Colonic mucosa (tissue), 4 donors: ENCODE data around the gene NUP153. TPM values are rescaled to one million over a fixed set of nuclear protein-coding genes. Genes with fewer than 3 reads are reported as not detected.

ENCODE experiments used
- DNase-seq: peaks from one replicate; pipeline ENCODE4 v3.0.0-alpha.2; 2020
- H3K27ac ChIP-seq: fragments of 200-600 bp; one replicate; pipeline ENCODE4 v1.8.0; 2021
- H3K27me3 ChIP-seq: fragments of 200-600 bp; one replicate; pipeline ENCODE4 v1.8.0; 2021
- H3K36me3 ChIP-seq: fragments of 200-600 bp; one replicate; pipeline ENCODE4 v1.8.0; 2021
- H3K4me1 ChIP-seq: fragments of 200-600 bp; one replicate; pipeline ENCODE4 v1.8.0; 2021; ENCODE audit warnings: mild to moderate bottlenecking
- H3K4me3 ChIP-seq: fragments of 200-600 bp; one replicate; pipeline ENCODE4 v1.8.0; 2021
- H3K9ac ChIP-seq, 2 donors: one replicate each; pipeline ENCODE4 v1.7.0; 2013; ENCODE audit warnings: control low read depth in 2 of 2, low read depth in 2 of 2, low read length in 2 of 2
- H3K9me3 ChIP-seq: fragments of 200-600 bp; one replicate; pipeline ENCODE4 v1.8.0; 2021
- intact Hi-C: fragments of 100-400 bp; cut with DNase I; formaldehyde crosslinking; loops from one replicate; pipeline ENCODE4 v1.14.1; 2022
- total RNA-seq, 2 donors: library from RNA; stranded (reverse); fragmentation: NEBNext Ultra II Directional in 1 of 2; extraction: Animal tissue kit (Norgen Biotek cat#: 25700) in 1 of 2; gene quantifications; one replicate each; pipeline ENCODE4 v1.2.1, GENCODE V29; 2021
- TF ChIP-seq, protein P1 (sequence below): fragments of 200-600 bp; IDR thresholded peaks from one replicate; pipeline ENCODE4 v1.8.0; 2022; ENCODE audit warnings: antibody characterized with exemption, mild to moderate bottlenecking
- donor health status: healthy.
- donor health status: DM: no; HTN: no; CAD: no.
- donor health status: DM: no; HTN: no; CAD: no.

The NUP153 gene
- total RNA-seq, 2 donors from 2014 or later = 29.8 to 31.7 TPM

DNA sequence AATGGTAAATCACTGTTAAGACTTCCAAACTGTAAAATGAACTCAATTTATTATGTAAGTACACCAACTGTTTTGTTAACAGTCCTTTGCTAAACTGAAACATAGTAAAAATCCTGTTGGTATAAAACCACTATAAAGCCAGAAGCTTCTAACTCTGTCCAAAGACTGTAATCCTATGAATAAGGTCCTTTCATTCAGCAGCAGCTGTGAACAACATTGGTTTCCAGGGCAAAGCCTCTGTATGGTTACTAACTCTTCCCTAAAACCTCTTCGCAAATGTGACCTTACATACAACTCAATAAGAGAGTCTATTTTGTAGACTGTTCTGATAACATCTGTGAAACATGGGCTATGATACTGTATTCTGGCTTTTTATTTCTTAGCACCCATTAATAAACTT lies 40.1 kb downstream of the NUP153 start:
- no peak for DNase-seq
- Histone ChIP-seq H3K4me1 (no peaks in the 10 kb centered on the region), H3K27me3 (no peaks in the 10 kb centered on the region), H3K9me3 (no peaks in the 10 kb centered on the region), H3K9ac (no peak overlapping the region), H3K4me3 (no peak overlapping the region), H3K27ac (no peak overlapping the region), H3K36me3 (peaks cover 8% of the 10 kb centered on the region)
- TF ChIP-seq, protein P1, sequence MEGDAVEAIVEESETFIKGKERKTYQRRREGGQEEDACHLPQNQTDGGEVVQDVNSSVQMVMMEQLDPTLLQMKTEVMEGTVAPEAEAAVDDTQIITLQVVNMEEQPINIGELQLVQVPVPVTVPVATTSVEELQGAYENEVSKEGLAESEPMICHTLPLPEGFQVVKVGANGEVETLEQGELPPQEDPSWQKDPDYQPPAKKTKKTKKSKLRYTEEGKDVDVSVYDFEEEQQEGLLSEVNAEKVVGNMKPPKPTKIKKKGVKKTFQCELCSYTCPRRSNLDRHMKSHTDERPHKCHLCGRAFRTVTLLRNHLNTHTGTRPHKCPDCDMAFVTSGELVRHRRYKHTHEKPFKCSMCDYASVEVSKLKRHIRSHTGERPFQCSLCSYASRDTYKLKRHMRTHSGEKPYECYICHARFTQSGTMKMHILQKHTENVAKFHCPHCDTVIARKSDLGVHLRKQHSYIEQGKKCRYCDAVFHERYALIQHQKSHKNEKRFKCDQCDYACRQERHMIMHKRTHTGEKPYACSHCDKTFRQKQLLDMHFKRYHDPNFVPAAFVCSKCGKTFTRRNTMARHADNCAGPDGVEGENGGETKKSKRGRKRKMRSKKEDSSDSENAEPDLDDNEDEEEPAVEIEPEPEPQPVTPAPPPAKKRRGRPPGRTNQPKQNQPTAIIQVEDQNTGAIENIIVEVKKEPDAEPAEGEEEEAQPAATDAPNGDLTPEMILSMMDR = no peak
- intact Hi-C loops = no loop called here

DNA sequence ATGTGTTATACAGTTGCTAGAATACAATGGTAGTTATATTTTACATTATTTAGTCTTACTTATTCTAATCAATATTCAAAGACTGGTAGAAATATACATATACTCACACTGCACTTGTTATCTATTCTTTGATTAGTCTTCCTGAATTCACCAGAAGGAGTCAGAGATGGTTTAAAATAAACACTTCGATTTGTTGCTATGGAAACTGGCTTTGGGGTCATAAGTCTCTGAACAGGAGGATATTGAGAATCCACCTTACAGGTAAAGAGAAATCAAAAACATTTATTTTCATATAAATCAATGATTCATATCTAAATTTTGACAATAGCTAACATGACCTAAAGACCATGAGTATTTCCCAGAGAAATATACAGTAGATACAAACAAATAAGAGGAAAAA lies 41.6 kb downstream of the NUP153 start:
- Histone ChIP-seq H3K9ac (no peak overlapping the region), H3K4me3 (no peak overlapping the region), H3K4me1 (no peaks in the 10 kb centered on the region), H3K27ac (no peak overlapping the region), H3K27me3 (no peaks in the 10 kb centered on the region), H3K36me3 (peaks cover 11% of the 10 kb centered on the region), H3K9me3 (no peaks in the 10 kb centered on the region)
- DNase-seq = no peak
- TF ChIP-seq, protein P1 = no peak
- intact Hi-C loops = no loop called here

DNA sequence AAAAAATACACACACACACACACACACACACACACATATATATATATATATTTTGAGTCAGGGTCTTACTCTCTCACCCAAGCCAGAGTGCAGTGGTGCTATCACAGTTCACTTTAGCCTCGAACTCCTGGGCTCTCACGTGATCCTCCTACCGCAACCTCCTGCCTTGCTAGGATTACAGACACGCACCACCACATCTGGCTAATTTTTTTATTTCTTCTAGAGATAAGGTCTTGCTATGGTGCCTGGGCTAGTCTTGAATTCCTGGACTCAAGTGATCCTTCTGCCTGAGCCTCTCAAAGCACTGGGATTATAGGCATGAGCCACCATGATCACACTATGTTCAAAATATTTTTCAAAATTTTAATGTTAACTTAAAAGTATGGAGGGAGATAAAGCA lies 43.5 kb downstream of the NUP153 start:
- TF ChIP-seq, protein P1 = no peak
- Histone ChIP-seq H3K9me3 (no peaks in the 10 kb centered on the region), H3K27me3 (no peaks in the 10 kb centered on the region), H3K4me1 (no peaks in the 10 kb centered on the region), H3K27ac (no peak overlapping the region), H3K9ac (no peak overlapping the region), H3K36me3 (peaks cover 11% of the 10 kb centered on the region), H3K4me3 (no peak overlapping the region)
- no peak for DNase-seq
- intact Hi-C loops = no loop called here

DNA sequence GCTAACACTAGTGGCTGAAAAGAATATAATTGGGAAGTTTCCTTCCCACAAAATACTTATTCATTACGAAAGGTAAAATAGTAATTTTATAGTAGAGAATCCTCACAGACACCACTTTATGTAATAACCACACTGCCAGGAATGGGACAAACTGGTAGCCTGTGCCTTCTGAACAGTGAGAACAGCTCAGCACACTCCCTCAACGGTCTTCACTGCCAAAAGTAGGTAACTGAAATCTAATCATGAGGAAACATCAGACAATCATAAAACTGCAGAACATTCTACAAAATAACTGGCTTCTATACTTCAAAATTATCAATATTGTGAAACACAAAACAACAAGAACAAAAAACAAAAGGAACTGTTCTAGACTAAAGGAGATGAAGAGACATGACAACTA lies 44.1 kb downstream of the NUP153 start:
- H3K27ac ChIP-seq = no peak overlapping the region
- no peaks in the 10 kb centered on the region for H3K27me3 ChIP-seq
- intact Hi-C loops = no loop called here
- no peaks in the 10 kb centered on the region for H3K4me1 ChIP-seq
- H3K36me3 ChIP-seq = peaks cover 9% of the 10 kb centered on the region
- no peaks in the 10 kb centered on the region for H3K9me3 ChIP-seq
- H3K4me3 ChIP-seq = no peak overlapping the region
- H3K9ac ChIP-seq = no peak overlapping the region
- TF ChIP-seq, protein P1 = no peak
- DNase-seq = no peak

DNA sequence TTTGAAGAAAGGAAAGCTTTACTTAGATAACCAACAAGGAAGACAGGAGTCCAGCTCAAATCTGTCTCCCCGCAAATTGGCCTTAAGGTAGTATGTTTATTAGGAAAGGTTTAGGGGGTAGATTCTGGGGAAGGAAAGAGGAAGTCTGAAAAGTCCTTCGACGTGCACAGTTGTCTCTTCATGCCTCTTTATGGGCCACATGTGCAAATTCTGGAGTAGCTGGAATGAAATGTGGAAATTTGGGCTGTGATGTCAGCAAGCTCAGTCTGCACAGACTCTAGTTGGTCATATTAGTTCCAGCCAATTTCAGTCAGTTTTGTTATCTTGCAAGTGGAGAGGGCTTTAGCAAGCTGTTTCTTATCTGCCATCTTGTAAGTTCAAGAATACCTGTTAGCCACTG lies 50.1 kb downstream of the NUP153 start:
- Histone ChIP-seq H3K9me3 (no peaks in the 10 kb centered on the region), H3K27ac (no peak overlapping the region), H3K4me1 (no peaks in the 10 kb centered on the region), H3K27me3 (no peaks in the 10 kb centered on the region), H3K4me3 (no peak overlapping the region), H3K9ac (no peak overlapping the region), H3K36me3 (peaks cover 3% of the 10 kb centered on the region)
- TF ChIP-seq, protein P1 = no peak
- intact Hi-C loops = loop anchor here (10.0 kb wide), 1 partner anchor 52 kb away; the partner anchor contains the start of gene FAM8A1
- no peak for DNase-seq

DNA sequence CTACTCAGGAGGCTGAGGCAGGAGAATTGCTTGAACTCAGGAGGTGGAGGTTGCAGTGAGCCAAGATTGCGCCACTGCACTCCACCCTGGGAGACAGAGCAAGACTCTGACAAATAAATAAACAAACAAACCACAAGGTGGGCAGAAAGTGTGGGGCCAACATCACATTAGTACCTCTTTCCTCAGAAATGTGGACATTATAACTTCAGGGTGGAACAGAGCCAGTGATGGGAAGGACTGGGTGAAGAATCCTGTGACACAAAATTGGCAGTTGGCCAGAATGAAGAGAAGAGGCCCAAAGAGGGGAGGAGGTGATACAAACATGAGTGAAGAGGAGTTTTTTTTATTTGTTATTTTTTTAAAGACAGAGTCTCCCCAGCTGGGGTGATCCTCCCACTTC lies 50.6 kb downstream of the NUP153 start:
- intact Hi-C loops = loop anchor here (10.0 kb wide), 1 partner anchor 51 kb away; the partner anchor contains the start of gene FAM8A1
- DNase-seq = no peak
- Histone ChIP-seq H3K9me3 (no peaks in the 10 kb centered on the region), H3K4me3 (no peak overlapping the region), H3K27me3 (no peaks in the 10 kb centered on the region), H3K27ac (no peak overlapping the region), H3K36me3 (no peaks in the 10 kb centered on the region), H3K4me1 (peaks cover under 1% of the 10 kb centered on the region), H3K9ac (no peak overlapping the region)
- TF ChIP-seq, protein P1 = no peak
